Suprapubic skin (tissue), 4 donors: ENCODE measurements around the gene ABLIM2.

Source experiments
- CTCF ChIP-seq, 2 donors: fragments of 200-600 bp in 1 of 2; fragments of 450-650 bp in 1 of 2; sonication (generic) in 1 of 2; IDR thresholded peaks; one replicate each; pipeline ENCODE4 v1.5.1; 2016 to 2019; ENCODE audit warnings: antibody characterized with exemption in 2 of 2, mild to moderate bottlenecking in 1 of 2, moderate library complexity in 1 of 2
- POLR2A ChIP-seq, 2 donors: fragments of 450-650 bp; IDR thresholded peaks; one replicate each; pipeline ENCODE4 v1.6.1; 2017; ENCODE audit warnings: antibody characterized with exemption in 2 of 2, mild to moderate bottlenecking in 2 of 2, moderate library complexity in 2 of 2
- POLR2AphosphoS5 ChIP-seq, 3 donors: sonication (generic); formaldehyde crosslinking; IDR thresholded peaks; one replicate each; pipeline ENCODE4 v1.6.1; 2017; ENCODE audit warnings: antibody characterized with exemption in 3 of 3

GRCh38 chr4:8023696-8024033, 134.9 kb downstream of the ABLIM2 start:
- TF ChIP-seq CTCF (IDR thresholded peaks at IDR 0.05) = no peak
- no peak for TF ChIP-seq POLR2AphosphoS5 (IDR thresholded peaks at IDR 0.05)
- no peak for TF ChIP-seq POLR2A (IDR thresholded peaks at IDR 0.05)
